NCI-H345 (cell line): ENCODE data around the gene SURF2.

Experiments used
- DNase-seq: peaks from one replicate; lab custom pipeline; 2025; lab: John Stamatoyannopoulos, UW

SURF2 gene

GRCh38 chr9:133335924-133336811 is 20.2 kb upstream of the SURF2 start, which contains the start of gene SURF6:
SURF6 (minus strand) TSS chr9:133336188; CDS start chr9:133336132, 56 bp downstream.
- DNase-seq = peak; percentile 96

- no peak for DNase-seq
Measured at GRCh38 chr9:133339641-133340040, 16.7 kb upstream of the SURF2 start.

- DNase-seq = no peak
Measured at GRCh38 chr9:133340256-133340655, 16.1 kb upstream of the SURF2 start.

- DNase-seq = no peak
Measured at GRCh38 chr9:133340916-133341315, 15.4 kb upstream of the SURF2 start.

- no peak for DNase-seq
Measured at GRCh38 chr9:133341369-133342068, 14.8 kb upstream of the SURF2 start.

GRCh38 chr9:133342069-133342406 is 14.3 kb upstream of the SURF2 start:
- no peak for DNase-seq

- DNase-seq = no peak
Measured at GRCh38 chr9:133342570-133342969, 13.8 kb upstream of the SURF2 start.

GRCh38 chr9:133344071-133344470 is 12.3 kb upstream of the SURF2 start:
- DNase-seq = no peak

GRCh38 chr9:133344979-133345378 is 11.4 kb upstream of the SURF2 start:
- DNase-seq = no peak

GRCh38 chr9:133345596-133345995 is 10.8 kb upstream of the SURF2 start:
- DNase-seq = no peak

- DNase-seq = no peak
Measured at GRCh38 chr9:133346021-133346785, 10.1 kb upstream of the SURF2 start.

- DNase-seq = no peak
Measured at GRCh38 chr9:133347515-133347984, 8.8 kb upstream of the SURF2 start.

GRCh38 chr9:133347985-133348717 is 8.2 kb upstream of the SURF2 start, which contains the start of the genes MED22 and RPL7A:
MED22 (minus strand) TSS chr9:133348131; CDS start chr9:133346662, 1,469 bp downstream.
RPL7A (plus strand) TSS chr9:133348218; CDS start chr9:133348244, 26 bp downstream.
- peak; percentile 97 for DNase-seq

GRCh38 chr9:133348718-133349573 is 7.4 kb upstream of the SURF2 start:
- no peak for DNase-seq

GRCh38 chr9:133349965-133350616 is 6.3 kb upstream of the SURF2 start:
- no peak for DNase-seq

GRCh38 chr9:133351526-133351907 is 4.8 kb upstream of the SURF2 start:
- DNase-seq = no peak

GRCh38 chr9:133351908-133352634 is 4.3 kb upstream of the SURF2 start:
- DNase-seq = peak; percentile 12

GRCh38 chr9:133352635-133353340 is 3.6 kb upstream of the SURF2 start:
- DNase-seq = no peak

- no peak for DNase-seq
Measured at GRCh38 chr9:133353548-133353947, 2.8 kb upstream of the SURF2 start.
